Activated CD4-positive, alpha-beta T cell treated with anti-CD3 and anti-CD28 coated beads for 48 hours (primary cell): ENCODE measurements around the gene FBXL5.

Source experiments
- DNase-seq: peaks from one replicate; pipeline ENCODE4 v3.0.0-alpha.2; 2020

The FBXL5 gene, protein sequence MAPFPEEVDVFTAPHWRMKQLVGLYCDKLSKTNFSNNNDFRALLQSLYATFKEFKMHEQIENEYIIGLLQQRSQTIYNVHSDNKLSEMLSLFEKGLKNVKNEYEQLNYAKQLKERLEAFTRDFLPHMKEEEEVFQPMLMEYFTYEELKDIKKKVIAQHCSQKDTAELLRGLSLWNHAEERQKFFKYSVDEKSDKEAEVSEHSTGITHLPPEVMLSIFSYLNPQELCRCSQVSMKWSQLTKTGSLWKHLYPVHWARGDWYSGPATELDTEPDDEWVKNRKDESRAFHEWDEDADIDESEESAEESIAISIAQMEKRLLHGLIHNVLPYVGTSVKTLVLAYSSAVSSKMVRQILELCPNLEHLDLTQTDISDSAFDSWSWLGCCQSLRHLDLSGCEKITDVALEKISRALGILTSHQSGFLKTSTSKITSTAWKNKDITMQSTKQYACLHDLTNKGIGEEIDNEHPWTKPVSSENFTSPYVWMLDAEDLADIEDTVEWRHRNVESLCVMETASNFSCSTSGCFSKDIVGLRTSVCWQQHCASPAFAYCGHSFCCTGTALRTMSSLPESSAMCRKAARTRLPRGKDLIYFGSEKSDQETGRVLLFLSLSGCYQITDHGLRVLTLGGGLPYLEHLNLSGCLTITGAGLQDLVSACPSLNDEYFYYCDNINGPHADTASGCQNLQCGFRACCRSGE

DNA sequence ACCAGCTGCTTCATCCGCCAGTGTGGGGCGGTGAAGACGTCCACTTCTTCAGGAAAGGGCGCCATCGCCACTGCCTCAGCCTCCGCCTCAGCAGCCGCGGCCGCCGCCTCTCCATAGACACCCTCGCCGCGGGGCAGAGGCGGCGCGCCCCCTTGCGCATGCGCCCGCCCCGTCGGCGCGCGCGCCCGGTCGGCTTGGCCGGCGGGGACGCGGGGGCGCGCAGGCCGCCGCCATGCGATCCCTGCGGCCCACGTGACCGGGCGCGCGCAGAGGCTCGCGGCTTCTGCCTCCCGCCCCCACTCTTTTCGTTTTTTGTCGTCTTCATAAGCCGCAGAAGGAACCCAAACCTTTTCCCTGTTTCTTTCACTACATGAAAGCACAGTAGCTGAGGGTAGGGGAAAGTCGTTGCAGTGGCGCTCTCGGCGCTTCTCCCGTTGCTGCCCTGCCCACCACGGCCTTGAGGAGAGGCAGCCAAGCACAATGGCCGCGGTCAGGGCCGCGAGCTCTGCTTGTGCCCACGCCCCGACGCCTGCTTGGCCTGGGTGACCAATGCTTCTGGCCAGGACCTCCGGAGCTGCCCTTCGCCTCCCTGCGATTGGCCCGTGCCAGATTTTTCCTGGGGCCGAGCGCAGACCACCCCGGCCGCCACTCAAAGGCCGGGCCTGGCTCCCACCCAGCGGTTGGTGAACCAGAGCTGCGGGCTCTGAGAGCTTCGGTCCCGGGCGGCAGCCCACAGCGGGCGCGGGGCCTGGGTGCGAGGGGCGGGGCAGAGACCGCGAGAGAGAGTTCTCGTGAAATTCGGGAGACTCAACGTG is at the start of gene FBXL5:
FBXL5 (minus strand) TSS at position 135 of the 815 bp plus-strand sequence; CDS start at position 65, 70 bp downstream.
- DNase-seq: peak; percentile 86

DNA sequence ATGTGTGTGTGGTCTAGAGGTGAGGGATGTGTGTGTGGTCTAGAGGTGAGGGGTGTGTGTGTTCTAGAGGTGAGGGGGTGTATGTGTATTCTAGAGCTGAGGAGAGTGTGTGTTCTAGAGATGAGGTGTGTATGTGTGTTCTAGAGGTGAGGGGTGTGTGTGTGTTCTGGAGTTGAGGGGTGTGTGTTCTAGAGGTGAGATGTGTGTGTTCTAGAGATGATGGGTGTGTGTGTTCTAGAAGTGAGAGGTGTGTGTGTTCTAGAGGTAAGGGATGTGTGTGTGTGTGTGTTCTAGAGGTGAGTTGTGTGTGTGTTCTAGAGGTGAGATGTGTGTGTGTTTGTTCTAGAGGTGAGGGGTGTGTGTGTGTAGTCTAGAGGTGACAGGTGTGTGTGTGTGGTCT is 49.0 kb upstream of the FBXL5 start:
- no peak for DNase-seq

DNA sequence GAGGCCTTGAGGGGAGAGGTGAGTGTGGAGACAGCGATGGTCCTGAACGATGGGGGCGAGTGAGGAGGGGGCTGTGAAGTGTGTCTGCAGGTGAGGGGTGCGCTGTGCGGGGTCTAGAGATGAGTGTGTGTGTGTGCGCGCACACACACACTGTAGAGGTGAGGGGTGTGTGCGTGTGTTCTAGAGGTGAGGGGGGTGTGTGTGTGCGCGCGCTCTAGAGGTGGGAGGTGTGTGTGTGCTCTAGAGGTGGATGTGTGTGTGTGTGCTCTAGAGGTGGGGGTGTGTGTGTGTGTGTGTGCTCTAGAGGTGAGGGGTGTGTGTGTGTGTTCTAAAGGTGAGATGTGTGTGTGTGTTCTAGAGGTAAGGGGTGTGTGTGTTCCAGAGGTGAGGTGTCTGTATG is 48.3 kb upstream of the FBXL5 start:
- no peak for DNase-seq

DNA sequence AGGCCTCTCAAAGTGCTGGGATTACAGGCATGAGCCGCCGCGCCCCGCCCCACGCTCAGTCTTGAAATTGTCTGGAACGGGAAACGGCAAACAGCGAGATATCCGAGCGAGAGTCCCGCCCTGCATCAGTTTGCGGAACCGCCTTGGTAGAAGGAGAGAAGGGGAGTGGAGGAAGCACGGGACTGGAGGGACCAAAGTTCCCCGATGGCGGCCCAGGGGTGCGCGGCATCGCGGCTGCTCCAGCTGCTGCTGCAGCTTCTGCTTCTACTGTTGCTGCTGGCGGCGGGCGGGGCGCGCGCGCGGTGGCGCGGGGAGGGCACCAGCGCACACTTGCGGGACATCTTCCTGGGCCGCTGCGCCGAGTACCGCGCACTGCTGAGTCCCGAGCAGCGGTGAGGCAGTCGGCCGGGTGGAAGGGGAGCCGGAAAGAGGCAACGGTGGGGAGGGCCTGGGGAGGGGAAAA is 47.8 kb upstream of the FBXL5 start, which contains the start of gene BST1:
BST1 (plus strand) TSS at position 125 of the 463 bp plus-strand sequence; CDS start at position 205, 80 bp downstream.
- DNase-seq: peak; percentile 66

DNA sequence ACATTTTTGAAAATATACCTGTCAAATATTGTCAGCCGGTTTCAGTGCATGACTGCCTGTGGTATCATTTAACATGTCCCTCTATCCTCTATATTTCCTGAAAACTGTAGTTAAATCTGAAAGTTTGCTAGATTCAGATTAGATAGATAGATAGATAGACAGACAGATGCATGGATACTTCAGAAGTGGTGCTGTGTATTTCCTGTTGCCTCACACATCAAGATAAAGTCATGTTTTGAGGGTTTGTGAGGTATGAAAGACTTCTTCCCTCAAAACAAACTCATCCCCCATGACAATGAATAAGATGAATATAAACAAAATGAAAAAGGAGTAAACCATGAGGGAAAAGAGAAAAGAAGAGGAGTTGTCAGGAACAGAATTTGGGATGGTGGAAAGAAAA is 41.7 kb upstream of the FBXL5 start:
- DNase-seq: no peak

DNA sequence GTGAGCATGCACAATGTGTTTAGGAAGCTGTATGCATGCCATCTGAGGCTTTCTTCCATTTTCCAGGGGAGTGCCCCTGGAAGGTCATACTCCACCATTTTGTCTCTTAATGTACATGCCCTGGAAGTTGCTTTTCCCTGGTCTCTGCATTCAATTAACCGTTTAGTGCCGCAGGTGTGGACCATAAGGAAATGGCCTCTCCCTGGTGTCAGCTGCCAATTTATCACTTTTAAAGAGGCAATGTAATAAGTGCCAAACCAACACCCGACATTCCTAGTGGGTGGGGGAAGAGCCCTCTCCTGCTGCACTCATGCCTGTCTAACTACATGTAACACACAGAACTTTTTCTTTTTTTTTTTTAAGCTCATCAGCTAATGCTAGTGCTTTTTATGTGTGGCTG is 40.6 kb upstream of the FBXL5 start:
- no peak for DNase-seq

DNA sequence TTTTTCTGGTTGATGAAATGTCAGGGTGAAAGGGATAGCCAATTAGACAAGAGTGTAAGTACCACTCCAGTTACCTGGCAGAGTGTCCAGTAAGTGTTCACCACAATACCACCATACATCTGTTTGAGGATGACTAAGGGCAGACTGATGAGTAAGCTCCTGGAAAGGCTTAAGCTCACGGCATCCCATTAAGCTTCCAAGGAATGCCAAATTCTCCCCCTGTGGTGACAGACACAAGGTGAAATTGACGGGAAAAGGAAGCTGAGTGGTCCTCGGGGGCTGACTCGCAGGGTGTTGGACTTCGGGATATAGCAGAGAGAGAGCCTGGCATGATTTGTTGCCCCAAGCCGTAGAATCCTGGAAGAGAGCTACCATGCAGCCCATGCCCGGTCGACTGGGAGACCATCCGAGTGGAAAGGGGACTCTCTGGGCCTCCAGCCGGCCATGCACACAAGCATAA is 40.1 kb upstream of the FBXL5 start:
- DNase-seq: no peak

DNA sequence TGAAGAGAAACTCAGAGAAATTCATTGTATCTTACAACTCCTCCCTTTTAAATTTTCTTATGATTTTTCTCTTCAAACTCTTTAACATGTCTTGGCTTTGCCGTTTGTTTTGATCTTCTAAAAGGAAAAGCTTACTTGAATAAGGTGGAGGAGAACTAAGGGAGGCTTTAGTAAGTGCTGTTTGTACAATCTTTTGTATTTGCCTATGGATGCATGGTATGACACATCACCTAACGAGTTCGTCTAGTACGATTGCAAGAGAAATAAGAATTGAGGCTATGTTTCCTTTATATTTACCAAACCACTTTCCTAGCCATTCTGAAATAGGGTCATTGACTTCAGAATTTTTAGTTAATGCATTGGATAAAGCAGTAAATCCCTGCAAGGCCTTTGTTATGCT is 39.3 kb upstream of the FBXL5 start:
- no peak for DNase-seq

DNA sequence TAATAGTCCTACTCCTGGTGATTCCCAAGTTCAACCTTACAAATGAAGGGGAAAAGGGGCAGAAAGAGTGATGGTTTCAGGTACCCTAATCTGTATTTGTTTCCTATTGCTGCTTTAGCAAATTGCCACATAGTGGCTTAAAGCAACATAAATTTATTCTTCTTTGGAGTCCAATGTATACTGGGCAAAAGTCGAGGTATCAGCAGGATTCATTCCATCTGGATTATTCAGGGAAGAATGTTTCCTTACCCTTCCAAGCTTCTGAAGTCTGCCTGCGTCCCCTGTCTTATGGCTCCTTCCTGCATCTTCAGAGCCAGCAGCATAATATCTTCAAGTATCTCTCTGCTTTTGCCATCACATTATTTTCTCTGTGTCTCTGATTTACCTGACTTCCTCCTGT is 37.4 kb upstream of the FBXL5 start:
- DNase-seq: no peak

DNA sequence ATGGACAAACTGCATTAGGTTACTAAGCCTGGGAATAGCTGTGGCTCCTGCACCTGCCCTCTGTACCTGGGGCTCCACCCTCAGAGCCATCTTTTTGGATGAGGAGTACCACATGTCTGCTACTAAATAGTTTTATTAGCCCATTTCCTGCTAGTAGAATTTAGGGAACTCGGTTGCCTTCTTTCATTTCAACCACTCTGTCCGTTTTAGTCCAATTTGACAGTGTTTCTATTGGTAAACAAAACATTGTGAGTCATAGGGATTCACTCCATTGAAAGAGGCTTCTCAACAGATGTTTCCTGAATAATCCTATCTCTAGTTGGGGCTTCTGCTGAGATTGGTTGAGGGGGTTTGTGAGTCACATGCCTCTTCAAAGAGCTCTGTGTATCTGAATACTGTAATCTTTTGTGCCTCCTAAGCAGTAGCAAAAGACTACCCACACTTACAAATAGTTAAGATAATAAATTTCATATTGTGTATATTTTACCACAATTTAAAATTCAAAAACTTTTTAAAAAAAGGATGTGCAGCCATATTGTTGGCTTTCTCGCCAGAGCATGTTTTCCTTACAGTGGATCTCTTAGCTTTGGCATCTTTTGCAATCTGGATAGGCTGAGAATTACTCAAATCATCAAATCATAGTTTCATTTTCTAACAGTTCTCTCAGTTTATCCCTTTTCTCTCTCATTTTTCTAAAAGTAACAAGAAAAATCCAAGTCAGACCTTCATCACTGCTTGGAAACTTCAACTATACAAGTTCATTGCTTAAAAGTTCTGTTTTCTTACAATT is 36.4 kb upstream of the FBXL5 start:
- DNase-seq: no peak

DNA sequence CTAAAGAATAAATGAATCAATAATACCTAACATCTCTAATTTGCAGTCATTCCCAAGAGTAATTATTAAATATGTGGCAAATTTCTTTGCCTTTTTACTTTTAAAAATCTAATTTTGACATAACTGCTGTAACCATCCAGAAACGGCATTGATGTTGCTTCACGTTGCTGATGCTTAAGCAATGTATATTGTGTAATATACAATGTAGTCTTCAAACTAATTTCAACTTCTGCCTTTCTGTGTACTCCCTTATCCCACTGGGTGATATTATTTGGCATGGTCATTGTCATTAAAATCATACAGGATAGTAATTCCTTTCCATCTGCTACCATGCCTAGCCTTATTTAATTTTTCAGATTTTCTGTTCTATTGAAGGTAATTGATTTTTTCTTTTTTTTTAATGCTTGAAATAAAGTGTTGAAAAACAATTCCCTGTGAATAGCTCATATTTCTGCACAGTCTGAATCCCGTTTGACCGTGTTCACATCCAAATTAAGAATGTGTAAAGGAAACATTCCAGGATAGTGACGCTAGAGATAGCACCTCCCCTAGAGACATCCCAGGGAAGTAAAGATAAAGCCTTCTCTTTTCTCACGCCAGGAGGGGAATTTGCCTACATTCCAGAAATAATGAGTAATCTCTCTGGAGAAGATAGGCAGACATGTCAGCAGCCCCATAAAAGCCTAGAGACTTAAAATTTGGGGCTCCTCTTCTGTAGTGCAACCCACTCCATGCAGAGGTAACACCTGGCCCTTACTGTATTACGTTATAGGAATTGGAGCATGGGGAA is 35.1 kb upstream of the FBXL5 start:
- DNase-seq: no peak

DNA sequence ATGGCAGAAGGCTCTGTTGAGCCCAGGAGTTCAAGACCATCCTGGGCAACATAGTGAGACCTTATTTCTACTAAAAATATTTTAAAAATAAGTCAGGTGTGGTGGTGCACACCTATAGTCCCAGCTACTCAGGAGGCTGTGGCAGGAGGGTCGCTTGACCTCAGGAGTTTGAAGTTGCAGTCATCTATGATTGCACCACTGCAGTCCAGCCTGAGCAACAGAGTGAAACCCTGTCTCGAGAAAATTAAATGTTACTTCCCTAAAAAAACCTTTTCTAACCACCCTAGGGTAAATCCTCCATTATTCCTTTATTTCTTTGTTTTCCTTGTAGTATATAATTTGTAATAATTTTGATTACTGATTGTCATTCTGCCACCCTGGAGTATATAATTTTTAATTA is 34.4 kb upstream of the FBXL5 start:
- DNase-seq: no peak

DNA sequence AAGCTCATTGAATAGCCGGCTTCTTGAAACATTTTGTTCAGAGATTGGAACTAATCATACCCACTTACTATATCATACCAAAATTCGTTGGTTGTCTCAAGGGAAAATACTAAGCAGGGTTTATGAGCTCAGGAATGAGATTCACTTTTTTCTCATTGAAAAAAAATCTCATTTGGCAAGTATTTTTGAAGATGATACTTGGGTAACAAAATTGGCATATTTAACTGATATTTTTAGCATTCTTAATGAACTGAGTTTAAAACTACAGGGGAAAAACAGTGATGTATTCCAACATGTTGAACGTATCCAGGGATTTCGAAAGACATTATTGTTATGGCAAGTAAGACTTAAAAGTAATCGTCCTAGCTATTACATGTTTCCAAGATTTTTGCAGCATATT is 32.9 kb upstream of the FBXL5 start:
- no peak for DNase-seq

DNA sequence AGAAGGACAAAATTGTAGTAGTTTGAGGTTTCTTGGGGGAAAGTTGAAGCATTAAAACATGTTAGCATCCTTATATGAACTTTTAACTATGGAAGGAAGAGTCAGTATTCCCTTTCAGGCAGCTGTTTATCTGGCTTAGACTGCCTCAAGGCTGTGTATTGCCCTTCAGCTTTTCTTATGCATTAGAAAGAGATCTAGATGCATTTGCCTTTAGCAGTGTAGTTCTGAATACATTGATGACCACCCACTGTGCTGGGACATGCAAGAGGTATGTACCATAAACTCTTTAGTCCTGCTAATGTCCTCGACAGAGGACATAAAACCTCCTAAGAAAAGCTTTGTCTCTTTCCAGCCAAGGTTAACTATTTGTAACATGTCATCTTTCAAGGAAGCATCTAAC is 29.3 kb upstream of the FBXL5 start:
- DNase-seq: no peak

DNA sequence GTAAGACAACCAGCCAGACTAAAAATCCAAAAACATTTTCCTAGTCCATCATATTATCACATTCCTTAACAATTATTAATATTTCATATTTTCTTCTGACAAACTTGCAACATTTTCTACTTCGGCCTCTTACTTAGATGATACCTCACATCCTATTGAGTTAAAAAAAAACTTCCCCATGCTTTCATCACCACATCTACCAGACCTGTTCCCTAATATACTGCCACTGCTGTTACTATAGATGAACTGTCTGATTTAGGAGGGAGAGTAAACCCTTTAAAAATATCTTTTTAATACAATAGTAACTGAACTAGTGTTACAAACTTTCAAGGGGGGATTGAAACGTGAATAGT is 28.0 kb upstream of the FBXL5 start:
- DNase-seq: no peak

DNA sequence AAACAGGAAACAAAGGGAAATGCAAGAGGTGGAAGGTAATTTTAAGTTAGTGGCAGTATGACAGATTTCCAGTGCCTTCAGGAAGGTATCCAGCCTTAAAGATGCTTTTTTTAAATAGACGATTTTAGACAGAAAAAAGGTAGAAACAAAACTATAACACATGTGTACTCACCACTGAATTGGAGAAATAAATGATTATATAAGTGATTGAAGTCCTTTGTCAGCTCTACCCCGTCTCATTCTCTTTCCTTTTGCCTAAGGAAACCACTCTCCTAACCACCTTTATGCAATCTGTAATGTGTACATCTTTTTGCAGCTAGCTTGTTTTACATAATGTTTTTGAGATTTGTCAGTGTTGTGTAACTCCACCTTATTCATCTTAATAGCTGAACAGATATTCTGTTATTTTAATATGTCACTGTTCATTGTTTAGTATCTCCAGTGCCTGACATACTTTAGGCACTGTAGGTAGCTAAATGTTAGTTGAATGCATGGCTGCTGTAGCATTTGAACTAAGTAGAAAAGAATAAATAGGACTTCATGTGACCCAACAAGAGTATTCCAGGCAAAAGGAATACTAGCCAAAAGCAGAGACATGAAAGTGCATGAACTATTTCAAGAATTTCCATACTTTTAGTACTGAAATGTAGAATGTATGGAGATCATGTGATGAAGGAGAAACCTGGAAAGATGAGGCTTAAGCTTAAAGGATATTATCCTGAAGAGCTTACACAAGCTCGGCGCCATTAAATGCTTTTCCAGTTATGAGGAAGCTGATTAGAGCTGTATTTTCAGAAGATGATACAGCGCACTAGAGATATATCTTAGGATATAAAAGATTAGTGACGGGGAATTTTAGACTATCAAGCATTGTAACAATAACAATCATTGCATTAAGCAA is 27.3 kb upstream of the FBXL5 start:
- no peak for DNase-seq

DNA sequence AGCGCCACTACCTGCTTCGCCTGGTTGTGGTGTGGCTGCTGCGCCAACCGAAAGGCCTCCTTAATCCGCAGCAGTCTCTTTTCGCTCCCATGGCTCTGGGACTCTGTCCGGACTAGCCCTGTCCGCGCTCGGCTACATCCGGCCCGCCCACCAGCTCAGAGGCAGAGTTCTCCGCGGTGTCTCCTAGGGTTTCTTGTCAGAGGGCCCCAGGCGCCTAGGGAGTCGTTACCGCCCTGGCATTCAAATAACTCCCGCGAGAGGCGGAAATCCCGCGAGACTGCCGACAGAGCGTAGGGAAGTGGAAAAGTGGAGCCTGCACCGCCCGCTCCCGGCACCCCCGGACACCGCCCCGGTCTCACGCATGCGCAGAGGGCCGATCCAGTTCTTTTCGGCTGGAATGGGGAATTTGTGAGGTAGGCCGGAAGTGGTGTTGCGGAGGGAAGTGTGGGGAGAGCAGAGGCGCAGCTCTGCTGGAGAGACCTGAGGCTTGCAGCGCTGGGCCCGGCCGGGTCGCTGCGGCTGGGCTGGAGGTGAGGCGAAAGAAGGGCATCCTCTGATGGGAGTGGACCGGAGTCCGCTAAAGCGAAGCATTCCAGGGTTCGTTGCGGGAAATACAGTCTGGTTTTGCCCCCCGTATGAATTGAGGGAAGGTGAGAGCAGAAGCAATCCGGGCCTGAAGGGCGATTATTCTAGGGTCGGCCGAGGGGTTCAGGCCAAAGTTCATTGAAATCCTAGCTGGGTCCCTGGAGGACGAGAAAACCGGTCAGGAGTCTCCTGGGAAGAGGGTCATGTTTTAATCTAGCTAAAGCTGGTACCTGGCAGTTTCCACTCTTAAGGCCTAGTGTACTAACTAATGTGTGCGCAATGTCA is 26.4 kb upstream of the FBXL5 start, which contains the start of gene FAM200B:
FAM200B (plus strand) TSS at position 456 of the 870 bp plus-strand sequence. CDS start 5,151 bp downstream, outside the sequence.
- peak; percentile 100 for DNase-seq

DNA sequence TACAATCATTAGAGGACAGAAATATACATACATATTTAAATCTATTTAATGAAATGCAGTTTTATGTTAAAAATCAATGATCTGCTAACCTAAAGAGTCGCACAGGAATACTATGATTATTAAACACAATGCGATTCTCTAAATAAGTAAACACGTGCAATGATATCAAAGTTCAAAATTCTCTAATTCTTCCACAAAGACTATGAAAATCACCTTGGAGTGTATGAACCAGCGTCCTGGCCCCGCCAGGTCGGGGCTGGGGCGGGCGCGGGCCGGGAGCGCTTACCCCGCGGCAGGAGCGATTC is 25.9 kb upstream of the FBXL5 start:
- DNase-seq: no peak

DNA sequence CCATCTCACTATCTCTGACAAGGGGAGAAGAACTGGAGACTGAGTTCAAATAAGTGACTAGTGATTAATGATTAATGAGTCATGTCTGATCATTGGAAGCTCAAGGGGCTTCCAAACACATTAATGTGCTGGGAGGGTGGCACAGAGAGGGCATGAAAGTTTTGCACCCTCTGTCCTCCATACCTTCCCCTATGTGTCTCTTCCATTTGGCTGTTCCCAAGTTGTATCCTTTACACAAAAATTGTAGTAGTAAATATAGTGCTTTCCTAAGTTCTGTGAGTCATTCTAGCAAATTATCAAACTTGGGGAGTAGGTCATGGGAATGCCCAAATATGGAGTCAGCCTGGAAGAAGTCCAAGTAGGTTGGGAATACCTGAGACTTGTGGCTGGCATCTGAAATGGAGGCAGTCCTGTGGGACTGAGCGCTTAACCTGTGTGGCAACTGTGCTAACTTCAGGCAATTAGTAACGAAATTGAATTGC is 22.4 kb upstream of the FBXL5 start:
- no peak for DNase-seq
